Hippocampal formation (tissue), 2 donors: Measurements from ENCODE around the gene TH.
"Not testable (repeated sequence)": the region's sequence is repeated elsewhere in the genome, so short reads cannot be mapped to it uniquely, and the experiment has no call there.

Source experiments
- DNase-seq, 2 donors: peaks; one replicate each; lab custom pipeline; 2025; lab: John Stamatoyannopoulos, UW

The TH gene

GRCh38 chr11:2195756-2196088 is 24.1 kb upstream of the TH start:
- DNase-seq = no peak

DNA sequence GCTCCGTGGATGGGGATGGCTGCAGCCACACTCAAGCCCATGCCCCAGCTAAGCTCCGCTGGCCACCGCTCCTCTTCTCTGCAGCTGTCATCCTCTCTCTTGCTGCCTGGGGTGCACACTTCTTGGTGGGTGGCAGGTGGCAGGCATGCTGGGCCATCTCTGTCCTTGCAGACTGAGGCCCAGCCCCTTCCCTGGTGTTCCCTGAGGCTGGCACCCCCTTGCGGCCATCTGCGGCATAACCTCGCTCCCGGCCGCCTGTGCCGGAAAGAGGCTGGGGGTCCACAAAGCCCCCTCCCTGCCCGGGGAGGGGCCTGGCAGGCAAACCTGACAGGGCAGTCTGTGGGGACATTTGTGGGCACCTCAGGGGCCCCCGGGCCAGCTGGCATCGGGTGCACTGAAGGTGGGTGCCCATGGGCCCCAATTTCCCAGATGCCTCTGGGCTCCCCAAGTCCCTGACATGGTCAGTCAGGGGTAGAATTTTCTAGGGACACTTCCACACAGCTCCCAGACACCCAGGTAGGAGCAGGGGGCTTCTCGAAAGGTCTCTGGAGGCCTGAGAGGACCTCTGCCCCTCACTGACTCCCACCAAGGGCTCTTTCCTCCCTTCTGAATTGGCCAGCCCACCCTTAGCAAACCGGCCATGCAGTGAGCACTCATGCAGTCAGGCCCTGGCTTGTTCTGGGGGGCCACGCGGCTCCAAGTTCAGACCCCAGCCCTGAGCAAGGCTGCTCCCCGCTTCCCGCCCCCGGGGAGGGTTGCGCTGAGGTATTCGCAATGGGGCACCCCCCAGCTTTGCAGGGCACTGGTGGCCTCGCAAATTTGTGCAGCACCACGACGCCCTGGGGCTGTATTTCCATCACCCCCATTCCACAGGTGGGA is 23.5 kb upstream of the TH start:
- DNase-seq = no peak

DNA sequence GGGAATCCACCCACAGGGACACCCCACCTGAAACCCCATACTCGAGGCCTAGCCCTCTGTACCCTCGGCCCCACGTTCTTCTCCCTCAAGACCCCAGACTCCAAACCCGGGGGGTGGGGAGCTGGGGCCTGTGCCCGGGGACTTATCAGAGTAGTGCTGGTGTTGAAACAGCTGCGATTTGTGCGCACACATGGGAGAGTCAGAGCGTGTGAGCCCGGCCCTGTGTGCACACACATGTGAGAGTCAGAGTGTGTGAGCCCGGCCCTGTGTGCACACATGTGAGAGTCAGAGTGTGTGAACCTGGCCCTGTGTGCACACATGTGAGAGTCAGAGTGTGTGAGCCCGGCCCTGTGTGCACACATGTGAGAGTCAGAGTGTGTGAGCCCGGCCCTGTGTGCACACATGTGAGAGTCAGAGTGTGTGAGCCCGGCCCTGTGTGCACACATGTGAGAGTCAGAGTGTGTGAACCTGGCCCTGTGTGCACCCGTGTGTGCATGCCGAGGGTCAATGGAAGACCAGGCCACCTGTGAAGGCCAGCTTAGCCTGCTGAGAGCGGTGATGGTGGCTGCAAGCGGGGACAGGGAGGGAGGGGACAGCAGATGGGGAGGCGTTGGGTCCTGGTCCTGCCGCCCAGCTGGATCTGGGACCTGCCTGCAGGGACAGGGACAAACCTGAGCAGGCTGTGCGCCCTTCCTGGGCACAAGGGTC is 22.4 kb upstream of the TH start:
- not testable (repeated sequence) for DNase-seq

DNA sequence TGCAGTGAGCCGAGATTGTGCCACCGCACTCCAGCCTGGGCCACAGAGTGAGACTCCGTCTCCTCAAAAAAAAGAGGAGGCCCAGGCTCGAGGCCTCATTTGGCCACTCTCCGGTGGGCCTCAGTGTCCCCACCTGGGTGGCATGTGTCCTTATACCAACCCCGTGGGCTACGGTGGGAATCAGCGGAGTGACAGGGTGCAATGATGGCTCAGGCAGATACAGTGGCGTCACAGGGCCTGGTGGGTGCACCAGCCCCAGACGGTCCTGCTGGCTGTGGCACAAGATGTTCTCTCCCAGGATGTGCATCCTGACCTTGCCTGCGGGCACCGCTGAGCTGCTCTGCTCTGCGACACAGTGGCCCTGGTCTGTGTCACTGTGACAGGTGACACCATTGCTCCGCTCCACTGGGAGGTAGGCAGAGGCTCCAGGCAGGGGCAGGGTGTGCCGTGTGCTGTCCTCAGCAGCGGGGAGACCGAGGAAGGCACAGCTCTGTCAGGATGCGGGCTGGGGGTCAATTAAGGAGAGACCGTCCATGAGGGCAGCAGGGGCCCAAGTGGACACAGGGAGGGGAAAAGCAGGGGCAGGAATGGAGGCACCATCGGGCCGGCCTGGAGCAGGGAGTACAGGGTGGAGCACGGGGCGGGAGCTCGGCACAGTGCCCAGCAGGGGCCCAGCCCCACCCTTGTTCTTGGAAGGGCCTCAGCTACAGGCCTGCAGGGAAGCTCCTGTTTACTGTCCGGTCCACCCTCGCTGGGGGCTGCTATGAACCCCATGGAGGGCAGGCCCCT is 21.7 kb upstream of the TH start:
- DNase-seq = no peak

DNA sequence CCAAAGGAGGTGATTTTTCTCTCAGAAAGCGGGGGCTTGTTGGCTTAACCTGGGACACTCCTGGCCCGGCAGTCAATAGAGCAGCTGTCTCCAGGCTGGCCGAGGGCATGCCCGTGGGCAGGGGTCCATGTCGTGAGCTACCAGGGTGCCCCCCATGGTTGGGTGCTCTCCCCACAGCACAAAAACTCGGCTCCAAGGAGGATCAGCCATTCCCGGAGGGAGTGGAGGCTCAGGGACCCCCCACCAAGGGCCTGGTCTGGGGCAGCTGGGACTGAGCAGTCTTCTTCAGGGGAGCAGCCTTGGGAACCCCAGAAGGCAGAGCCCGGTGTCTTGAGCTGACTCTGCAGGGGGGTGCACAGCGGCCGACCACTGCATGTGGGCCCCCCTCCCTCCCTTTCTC is 20.8 kb upstream of the TH start:
- DNase-seq = no peak

DNA sequence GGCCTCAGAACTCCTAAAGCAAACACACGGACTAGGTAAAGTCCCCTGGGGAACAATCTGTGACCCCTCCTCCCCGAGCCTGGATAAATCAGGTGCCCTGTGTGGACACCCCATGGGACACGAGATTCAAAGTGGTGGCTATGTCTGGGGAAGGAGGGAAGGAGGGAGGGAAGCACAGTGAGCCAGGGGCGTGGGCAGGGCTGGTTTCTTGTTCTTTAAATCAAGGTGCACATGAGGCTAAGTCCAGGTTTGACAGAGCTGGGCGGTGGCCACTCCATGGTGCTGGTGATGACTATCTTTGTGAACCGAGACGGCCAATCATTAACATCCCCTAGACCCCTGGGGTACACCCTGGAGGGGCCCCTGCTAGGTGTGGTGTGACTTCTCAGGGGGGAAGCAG is 20.3 kb upstream of the TH start:
- no peak for DNase-seq

DNA sequence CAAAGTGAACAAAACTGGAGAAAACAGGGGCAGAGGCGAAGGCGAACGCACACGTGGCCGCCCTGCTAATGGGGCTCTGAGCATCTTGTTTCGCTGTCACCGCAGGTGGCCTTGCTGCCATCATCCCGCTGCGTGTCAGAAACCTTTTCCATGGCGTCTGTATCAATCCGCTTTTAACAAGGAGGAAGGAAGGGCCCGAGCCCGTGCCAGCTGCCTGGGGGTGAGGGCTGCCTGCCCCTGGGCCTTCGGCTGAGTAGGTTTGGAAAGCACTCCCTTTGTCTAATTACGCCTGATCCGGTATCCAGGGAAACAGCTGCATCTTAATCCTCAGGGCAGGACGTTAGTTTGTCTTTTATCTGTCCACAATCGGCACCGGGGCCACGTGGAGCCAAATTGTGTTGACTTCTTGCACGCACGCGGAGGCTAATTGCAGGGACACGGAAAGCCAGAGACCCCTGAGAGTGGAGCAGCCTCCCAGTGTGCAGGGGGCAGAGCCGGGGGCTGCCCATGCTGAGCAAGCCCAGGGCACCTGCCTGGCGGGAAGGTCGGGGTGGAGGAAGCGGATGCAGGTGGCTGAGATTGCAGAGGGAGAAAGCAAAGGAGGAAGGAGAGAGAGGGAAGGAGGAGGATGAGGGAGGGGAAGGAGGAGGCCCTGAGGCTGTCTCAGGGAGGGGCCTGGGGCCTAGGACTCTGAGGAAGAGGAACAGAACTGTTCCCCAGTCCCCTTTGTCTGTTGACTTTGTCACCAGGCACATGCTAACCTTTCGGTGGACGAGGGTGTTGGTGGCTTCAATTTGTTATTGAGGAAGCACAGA is 19.2 kb upstream of the TH start:
- DNase-seq = no peak

DNA sequence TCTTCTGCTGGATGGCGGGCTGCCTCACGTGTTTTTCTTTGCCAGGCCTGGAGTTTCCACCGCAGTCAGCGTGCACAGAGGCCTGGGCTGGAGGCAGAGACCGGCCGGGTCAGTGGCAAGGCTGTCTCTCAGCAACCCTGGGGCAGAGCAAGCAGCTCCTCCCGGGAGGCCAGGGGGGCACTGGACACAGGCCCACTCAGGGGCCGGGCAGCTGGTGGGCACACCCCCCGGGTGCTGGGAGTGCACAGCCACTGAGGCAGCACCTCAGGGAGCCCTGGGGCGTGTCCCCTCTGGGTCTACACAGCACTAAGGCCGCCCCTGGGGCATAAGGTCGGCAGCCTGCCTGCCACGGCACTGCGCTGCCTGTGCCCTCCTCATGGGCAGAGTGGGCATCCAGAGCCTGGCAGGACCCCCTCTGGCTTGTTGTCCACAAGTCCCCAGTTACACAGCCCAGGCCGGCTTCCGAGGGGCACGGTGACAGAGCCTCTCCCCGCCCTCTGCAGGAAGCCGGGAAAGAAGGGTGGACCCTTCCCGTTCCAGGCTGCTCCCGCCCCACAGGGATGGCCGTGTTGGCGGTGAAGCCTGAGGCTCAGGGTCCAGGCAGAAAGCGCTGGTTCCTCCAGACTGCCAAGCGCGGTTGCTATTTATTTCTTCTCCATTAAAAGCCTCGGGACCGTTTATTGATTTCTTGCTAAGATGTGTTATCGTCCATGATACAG is 18.5 kb upstream of the TH start:
- no peak for DNase-seq

DNA sequence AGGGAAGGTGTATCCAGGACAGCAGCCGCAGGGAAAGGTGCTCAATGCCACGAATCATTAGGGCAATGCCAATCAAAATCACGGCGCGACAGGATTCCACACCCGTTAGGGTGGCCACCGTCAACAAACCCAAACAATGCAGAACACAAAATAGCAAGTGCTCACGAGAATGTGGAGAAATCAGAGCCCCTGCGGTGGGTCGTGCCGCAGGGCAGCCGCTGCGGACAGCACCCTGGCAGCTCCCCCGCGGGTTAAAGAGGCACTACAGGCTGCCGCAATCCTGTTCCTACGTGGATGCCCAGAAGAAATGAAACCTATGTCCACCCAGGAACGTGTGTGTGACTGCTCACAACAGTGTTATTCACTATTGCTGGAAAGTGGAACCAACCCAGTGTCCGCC is 17.1 kb upstream of the TH start:
- DNase-seq = no peak

DNA sequence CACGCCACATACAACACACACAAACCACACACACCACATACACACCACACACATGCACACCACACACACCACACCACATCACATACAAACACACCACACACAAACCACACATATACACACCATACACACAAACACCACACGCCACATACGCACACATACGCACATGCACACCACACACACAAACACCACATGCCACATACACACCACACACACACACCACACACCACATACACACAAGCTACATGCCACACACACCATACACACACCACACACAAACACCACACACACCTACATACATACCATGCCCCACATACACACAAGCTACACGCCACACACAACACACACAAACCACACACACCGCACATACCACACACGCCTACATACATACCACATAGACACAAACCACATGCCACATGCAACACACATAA is 15.7 kb upstream of the TH start:
- DNase-seq = no peak

- DNase-seq = no peak
These were observed 15.2 kb upstream of the TH start for GRCh38 chr11:2186669-2187279.

- no peak for DNase-seq
These were observed 13.9 kb upstream of the TH start for GRCh38 chr11:2185324-2186085.

DNA sequence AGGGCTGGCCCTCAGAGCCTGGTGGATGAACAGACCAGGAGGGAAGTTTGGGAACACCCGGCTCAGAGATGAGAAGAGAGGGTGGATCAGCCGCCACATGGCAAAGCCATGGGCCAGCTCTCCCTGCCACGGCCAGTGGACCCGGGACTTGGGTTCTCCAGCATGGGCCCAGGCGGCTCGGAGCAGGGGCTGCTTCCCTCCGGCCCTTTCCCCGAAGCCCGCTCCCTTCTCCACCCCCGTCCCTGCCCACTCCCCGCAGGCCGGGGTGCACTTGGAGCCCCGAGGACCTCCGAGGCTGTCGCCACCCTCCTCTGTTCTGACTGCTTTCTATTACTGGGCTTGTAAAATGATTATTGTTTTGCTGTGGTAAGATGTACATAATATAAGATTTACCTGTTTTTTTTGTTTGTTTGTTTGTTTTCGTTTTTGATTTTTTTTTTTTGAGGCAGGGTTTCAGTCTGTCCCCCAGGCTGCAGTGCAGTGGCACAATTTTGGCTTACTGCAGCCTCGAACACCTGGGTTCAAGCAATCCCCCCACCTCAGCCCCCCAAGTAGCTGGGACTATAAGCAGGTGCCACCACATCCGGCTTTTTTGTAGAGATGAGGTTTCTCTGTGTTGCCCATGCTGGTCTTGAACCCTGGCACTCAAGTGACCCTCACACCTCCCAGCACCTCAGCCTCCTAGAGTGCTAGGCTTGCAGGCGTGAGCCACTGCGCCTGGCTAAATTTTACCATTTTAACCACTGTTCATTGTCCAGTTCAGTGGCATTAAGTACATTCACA is 11.3 kb upstream of the TH start:
- DNase-seq = no peak

GRCh38 chr11:2182075-2182474 is 10.5 kb upstream of the TH start:
- no peak for DNase-seq

GRCh38 chr11:2180789-2181370 is 9.3 kb upstream of the TH start:
- no peak for DNase-seq

DNA sequence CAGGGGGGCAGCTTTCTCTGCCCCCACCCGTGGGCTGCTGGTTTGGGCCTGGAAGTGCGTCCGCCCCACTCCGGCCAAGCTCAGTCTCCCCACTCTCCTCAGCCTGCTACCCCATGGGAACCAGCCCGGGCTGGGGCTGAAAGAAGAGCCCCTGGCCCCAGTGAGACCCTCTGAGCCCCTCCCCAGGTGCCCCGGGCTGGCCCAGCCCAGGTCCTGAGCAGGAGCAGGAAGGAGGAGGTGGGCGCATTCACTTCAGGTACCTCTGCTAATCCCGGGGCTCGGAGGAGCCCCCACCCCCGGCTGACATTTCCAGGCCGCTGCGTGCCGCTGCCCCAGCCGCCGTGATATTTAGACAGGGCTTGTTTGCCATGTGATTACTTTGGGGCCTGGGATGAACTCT is 8.7 kb upstream of the TH start:
- DNase-seq = no peak

GRCh38 chr11:2179516-2179915 is 7.9 kb upstream of the TH start:
- DNase-seq = no peak

GRCh38 chr11:2178906-2179494 is 7.4 kb upstream of the TH start:
- no peak for DNase-seq
